GM20431 (cell line): ENCODE data around the gene F8.
"Not testable (repeated sequence)": the region's sequence is repeated elsewhere in the genome, so short reads cannot be mapped to it uniquely, and the experiment has no call there.

Source experiments
- in situ Hi-C: fragments of 300-500 bp; cut with MseI, MboI; formaldehyde crosslinking; loops from one replicate; pipeline ENCODE4 v1.15.0; 2020; ENCODE audit warnings: low sequenced_read_pairs; ENCODE audit not compliant: unreplicated experiment

Gene F8

DNA sequence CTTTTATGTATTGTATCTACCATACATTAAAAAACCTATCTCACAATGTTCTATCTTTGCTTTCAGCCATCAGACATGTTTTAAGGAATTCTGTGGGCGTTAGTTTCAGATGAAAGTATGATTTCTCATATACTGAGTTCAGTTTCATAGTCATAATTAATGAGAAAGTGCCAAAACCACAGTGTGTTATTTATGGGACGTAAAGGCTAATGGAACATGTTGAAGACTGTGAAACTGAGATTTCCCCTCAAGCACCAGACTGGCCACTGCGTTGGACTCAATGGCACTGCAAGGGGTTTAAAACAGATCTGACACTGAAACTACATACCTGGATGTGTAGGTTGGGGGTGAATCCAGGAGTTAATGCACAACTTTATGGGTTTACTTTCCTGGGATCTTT is 32.0 kb downstream of the F8 start:
- in situ Hi-C loops = no loop called here

DNA sequence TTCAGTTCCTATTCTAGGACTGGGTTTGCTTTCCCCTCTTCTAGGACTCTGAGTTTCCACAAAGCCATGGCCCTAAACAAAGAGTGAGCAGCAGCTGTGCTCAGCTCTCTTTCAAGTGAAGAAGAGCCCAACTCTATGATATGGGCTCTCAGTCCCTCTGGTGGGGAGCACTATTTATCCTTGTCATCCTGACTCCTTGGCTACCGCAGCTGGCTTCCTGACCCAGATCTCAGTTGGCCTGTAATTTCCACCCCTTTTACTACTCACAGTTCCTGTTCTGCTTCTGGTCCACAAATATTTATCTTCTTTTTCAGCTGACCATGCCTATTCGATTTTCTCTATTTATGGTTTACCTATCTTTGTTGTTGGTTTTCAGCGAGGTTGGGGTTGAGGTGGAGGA is 33.8 kb downstream of the F8 start:
- in situ Hi-C loops = no loop called here

GRCh38 chrX:154987940-154988339 is 34.6 kb downstream of the F8 start:
- in situ Hi-C loops = no loop called here

- in situ Hi-C loops = no loop called here
Measured at GRCh38 chrX:154986826-154987575, 35.5 kb downstream of the F8 start.

DNA sequence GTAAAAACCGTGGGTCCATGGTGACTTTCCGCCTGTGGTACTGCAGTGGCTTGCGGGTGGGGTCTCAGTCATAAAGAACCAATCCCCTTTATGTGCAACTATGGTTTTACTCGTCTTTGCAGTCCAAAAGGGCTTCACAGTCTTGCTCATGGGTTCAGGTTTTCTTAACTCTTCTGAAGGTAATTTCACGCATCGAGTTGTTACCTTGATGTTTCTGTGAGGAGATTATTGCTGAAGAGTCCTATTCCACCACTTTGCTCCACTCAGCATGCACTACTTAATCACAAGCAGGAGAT is 41.5 kb downstream of the F8 start:
- in situ Hi-C loops = no loop called here

GRCh38 chrX:154980330-154981115 is 42.0 kb downstream of the F8 start:
- in situ Hi-C loops = no loop called here

GRCh38 chrX:154979629-154980028 is 42.9 kb downstream of the F8 start:
- in situ Hi-C loops = no loop called here

GRCh38 chrX:154968353-154968752 is 54.2 kb downstream of the F8 start:
- in situ Hi-C loops = no loop called here

DNA sequence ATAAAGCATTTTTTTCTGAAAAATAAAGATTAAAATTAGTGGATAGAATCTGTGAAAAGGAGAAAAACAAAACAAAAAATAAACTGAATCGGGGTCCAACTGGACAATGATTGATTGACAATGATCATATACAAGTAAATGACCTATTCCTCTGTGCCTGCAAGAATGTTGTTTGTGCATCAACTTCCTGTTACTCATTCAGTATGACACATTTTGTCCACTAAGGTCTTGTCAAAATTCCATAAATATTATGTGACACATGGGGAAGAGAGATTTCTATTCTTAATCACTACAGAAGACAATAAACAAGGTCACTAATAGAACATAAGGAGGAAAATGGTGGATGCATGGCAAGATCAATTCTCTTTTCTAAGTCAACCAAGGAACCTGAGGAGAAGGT is 54.9 kb downstream of the F8 start:
- in situ Hi-C loops = no loop called here

- in situ Hi-C loops = no loop called here
Measured at GRCh38 chrX:154961947-154962346, 60.6 kb downstream of the F8 start.

DNA sequence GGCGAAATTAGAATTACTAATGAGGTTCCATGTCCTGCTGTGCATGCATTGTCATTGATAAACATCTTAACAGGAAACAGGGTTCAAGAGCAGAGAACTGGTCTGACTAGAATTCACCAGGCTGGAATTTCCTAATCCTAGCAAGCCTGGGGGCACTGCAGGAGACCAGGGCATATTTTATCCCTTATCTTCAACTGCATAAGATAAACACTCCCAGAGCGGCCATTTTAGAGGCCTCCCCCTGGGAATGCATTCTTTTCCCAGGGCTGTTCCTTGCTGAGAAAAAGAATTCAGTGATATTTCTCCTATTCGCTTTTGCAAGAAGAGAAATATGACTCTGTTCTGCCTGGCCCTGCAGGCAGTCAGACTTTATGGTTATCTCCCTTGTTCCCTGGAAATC is 66.7 kb downstream of the F8 start:
- in situ Hi-C loops = not testable (repeated sequence)

DNA sequence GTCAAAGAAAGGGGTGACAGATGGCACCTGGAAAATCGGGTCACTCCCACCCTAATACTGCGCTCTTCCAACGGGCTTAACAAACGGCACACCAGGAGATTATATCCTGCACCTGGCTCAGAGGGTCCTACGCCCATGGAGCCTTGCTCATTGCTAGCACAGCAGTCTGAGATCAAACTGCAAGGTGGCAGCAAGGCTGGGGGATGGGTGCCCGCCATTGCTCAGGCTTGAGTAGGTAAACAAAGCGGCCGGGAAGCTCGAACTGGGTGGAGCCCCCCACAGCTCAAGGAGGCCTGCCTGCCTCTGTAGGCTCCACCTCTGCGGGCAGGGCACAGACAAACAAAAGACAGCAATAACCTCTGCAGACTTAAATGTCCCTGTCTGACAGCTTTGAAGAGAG is 83.3 kb downstream of the F8 start:
- in situ Hi-C loops = not testable (repeated sequence)

DNA sequence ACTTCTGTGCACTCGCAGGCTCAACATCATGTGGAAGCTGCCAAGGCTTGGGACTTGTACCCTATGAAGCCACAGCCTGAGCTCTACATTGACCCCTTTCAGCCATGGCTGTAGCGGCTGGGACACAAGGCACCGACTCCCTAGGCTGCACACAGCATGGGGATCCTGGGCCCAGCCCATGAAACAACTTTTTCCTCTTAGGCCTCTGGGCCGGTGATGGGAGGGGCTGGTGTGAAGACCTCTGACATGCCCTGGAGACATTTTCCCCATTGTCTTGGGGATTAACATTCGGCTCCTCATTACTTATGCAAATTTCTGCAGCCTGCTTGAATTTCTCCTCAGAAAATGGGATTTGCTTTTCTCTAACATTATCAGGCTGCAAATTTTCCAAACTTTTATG is 97.8 kb downstream of the F8 start:
- in situ Hi-C loops = not testable (repeated sequence)

DNA sequence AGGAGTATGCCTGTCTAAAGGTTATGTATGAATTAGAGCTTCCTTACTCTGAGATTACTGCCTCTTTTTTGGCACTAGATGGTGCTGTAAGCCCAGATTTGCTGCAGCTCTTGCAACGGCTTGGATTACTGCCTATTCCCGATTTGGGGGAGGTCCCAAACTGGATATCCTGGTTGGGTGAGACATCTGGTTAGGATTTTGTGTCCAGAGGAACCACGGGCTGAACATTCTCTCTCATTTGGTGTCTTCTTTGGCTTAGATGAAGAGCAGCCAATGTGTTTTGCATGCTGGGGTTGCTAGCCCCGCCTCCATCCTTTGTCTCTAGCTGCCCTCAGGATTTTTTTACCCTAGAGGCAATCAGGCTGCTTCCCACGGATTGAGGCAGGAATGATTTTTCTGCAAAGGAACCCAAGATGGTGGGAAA is 104.5 kb downstream of the F8 start:
- in situ Hi-C loops = no loop called here

DNA sequence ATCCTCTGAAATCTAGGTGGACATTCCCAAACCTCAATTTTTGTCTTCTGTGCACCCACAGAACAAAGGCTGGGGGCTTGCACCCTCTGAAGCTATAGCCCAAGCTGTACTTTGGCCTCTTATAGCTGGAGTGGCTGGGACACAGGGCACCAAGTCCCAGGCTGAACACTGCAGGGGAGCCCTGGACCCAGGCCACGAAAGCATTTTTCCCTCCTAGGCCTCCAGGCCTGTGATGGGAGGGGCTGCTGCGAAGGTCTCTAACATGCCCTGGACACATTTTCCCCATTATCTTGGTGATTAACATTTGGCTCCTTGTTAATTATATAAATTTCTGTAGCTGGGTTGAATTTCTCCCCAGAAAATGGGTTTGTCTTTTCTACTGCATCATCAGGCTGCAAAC is 108.5 kb downstream of the F8 start:
- in situ Hi-C loops = no loop called here

DNA sequence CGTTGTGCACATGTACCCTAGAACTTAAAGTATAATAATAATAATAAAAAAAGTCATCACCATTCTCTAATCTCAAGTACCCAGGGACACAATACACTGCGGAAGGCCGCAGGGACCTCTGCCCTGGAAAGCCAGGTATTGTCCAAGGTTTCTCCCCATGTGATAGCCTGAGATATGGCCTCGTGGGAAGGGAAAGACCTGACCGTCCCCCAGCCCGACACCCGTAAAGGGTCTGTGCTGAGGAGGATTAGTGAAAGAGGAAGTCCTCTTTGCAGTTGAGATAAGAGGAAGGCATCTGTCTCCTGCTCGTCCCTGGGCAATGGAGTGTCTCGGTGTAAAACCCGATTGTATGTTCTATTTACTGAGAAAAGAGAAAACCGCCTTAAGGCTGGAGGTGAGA is 112.0 kb downstream of the F8 start:
- in situ Hi-C loops = not testable (repeated sequence)

DNA sequence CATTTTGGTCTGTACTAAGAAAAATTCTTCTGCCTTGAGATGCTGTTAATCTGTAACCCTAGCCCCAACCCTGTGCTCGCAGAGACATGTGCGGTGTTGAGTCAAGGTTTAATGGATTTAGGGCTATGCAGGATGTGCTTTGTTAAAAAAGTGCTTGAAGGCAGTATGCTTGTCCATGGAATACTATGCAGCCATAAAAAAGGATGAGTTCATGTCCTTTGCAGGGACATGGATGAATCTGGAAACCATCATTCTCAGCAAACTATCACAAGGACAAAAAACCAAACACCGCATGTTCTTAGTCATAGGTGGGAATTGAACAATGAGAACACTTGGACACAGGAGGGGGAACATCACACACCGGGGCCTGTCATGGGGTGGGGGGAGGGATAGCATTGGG is 112.5 kb downstream of the F8 start:
- in situ Hi-C loops = not testable (repeated sequence)

DNA sequence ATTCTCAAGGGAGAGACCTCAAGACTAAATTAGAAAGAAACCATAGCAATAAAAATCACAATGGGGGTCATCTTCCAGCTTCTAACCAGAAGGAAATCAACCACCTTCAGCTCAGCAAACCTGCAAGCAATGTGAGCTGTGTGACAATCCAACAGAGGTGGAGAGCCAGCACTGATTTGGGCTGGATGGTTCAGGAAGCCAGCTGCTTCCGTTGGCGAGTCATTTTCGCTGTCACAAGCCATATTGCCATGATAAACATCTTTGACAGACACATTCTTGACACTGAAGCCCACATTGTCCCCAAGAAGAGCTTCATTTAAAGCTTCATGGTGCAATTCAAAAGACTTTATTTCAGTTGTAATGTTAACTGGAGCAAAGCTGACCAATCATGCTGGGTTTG is 113.7 kb downstream of the F8 start:
- in situ Hi-C loops = no loop called here

DNA sequence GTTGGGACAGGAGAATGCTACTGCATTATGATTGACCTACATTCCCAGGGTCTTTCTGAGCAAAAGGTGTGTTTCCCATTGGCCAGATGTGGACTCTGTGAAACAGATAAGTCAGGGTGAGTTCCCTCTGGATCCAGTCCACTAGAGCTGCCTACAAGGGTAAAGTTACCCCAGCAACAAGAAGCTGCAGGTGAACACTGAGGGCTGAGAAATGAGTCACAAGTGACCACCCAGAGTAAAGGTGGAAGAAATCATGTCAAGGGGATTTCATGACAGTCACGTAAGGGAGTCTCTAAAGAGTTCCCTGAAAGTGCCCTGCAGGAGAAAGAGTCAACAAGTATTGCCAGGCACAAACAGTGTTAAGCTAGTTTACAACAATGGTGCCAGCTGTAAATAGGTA is 120.1 kb downstream of the F8 start:
- in situ Hi-C loops = no loop called here

GRCh38 chrX:154900323-154900722 is 122.2 kb downstream of the F8 start:
- in situ Hi-C loops = no loop called here

DNA sequence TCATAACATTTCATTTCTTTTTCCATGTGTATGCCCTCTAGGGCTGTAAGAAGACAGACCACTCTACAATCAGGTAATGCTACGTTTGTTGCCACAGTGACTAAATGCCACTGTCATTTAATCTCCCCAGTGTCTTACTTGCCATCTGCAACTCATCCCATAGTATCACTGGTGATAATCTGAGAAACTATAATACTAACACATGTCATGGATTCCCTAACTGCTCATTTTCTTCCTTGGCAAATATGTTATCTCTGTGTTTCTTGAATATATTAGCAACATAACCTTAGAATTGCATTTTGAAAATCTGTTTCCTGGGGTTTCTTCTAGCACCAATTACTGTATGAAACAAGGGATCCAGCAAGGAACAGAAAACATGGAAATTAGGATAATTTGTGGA is 130.2 kb downstream of the F8 start:
- in situ Hi-C loops = no loop called here
